ENCODE results near the gene SEZ6L2.
"Not testable (repeated sequence)": the region's sequence is repeated elsewhere in the genome, so short reads cannot be mapped to it uniquely, and the experiment has no call there.

SEZ6L2 gene

DNA sequence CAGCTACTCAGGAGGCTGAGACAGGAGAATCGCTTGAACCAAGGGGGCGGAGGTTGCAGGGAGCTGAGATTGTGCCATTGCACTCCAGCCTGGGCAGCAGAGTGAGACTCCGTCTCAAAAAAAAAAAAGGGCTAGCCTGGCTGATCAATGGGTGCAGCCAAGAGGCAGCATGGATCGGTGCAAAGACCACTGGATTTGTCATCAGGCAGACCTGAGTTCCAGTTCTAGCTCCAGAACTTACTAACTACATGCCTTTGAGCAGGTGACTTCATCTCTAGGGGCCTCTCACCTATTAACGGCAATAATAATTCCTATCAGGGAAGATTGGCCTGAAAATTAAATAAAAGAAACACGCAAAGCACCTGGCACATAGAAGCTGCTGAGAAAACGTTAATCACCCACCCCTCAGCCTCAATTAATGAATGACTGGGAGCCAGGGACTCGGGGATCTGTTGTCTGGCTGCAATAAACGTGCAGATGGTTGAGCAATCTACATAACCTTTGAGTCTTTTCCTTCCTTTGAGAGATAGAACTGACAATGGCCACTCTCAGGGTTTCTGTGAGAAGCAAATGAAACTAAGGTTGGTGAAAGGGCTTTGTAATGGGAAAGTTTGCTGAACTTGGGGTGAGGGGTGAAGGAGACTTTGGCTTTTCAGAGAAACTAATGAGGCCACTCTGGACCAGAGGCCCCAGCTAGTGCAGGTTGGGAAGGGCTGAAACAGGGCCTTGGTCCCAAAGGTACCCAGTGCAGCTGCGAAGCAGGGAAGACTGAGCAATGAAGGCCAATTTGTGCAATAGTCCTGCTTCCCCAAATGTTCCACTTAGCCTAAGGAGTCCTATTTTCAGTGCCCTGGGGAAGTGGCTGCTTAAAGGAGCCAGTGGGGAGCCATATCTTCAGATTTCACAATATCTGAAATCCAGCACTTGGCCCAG is 7.6 kb downstream of the SEZ6L2 start:
- DNase-seq (ENCODE audit: low spot score): no peak

GRCh38 chr16:29889372-29889771 is 10.0 kb downstream of the SEZ6L2 start:
- not testable (repeated sequence) for DNase-seq (ENCODE audit: low spot score)

DNA sequence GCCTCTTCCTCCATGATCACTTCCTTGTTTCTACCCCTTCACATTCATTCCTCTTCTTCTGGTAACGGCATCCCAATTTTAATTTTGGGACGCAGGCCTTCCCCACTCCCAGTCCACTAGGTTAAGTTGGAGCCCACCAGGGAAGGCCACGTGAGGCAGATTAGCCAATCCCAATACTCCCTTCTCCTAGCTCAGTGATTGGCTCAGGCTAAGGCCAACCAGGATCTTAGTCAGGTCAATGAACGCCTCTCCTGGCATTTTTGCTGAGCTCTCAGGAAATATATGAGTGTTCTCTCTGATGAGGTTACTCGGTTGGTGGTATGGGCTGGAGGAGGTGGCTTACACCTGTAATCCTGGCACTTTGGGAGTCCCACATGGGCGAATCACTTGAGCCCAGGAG is 15.4 kb downstream of the SEZ6L2 start:
- no peak for DNase-seq (ENCODE audit: low spot score)

- no peak for DNase-seq (ENCODE audit: low spot score)
Observed at GRCh38 chr16:29881050-29881449, 18.3 kb downstream of the SEZ6L2 start.

- no peak for DNase-seq (ENCODE audit: low spot score)
Observed at GRCh38 chr16:29878172-29878571, 21.2 kb downstream of the SEZ6L2 start.

DNA sequence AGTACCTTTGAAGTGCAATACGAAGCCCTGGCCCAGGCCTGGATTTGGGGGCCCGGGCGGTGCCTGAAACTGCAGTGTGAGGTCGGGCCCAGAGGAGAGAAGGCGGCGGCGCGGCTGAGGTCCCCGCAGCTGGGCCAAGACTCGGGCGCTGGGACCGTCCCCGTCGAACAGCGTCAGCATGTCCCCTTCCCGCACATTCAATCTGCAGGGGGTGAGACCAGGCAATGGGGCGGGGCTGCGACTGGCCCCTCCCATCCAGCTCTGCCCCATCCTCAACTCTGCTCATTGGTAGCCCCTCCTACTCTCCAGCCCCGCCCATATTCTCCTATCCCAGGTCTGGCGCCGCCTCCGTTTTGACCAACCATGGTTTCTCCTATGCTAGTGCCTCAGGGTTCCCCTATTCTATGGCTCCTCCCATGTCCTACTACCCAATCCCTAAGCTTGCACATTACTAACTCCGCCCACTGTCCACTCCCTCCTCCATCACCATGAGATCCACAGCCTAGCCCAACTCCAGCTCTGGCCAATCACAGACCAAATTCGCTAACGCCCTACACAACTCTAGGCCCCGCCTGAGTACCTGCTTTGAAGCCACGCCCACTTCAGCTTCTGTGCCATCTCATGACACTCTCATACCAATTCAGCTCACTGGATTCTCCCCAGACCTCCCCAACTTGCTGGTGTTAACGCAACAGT is 21.9 kb downstream of the SEZ6L2 start:
- DNase-seq (ENCODE audit: low spot score): peak; percentile 60

GRCh38 chr16:29876594-29877249 is 22.6 kb downstream of the SEZ6L2 start:
- no peak for DNase-seq (ENCODE audit: low spot score)

DNA sequence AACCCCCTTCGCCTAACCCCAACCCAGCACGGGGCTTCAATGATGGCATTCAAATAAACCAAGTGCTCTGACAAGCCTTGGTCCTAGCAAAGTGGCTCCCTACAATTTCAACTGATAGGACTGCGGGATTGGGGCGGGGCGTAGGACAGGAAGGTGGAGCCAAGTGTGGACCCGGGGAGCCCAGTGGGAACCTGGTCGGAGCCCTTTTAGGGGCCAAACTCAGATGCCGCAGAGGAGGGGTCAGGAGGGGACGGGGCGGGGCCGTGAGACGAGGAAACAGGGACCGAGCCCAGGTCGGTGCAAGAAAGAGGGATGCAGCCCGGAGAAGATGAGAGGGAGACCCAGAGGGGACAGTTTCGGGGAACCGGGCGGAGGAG is 23.1 kb downstream of the SEZ6L2 start:
- no peak for DNase-seq (ENCODE audit: low spot score)

DNA sequence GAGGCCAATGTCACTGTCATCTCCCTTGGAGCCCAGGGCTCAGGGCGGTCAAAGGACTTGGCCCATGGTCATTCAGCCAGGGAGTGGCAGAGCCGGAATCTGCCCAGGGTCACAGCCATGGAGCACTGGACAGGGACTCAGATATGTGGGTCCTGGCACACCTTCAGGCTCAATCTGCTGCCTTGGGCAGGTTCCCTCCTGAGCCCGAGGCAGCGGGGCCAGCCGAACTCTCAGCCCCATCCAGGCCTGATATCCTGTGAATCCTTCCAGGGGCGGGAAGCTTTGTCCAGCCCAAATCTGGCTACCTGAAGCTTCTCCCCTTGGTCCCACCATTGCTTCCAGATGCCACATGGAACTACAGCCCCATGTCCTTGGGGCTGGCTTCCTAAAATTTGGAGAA is 24.1 kb downstream of the SEZ6L2 start:
- no peak for DNase-seq (ENCODE audit: low spot score)

GRCh38 chr16:29873319-29873718 is 26.0 kb downstream of the SEZ6L2 start:
- no peak for DNase-seq (ENCODE audit: low spot score)

DNA sequence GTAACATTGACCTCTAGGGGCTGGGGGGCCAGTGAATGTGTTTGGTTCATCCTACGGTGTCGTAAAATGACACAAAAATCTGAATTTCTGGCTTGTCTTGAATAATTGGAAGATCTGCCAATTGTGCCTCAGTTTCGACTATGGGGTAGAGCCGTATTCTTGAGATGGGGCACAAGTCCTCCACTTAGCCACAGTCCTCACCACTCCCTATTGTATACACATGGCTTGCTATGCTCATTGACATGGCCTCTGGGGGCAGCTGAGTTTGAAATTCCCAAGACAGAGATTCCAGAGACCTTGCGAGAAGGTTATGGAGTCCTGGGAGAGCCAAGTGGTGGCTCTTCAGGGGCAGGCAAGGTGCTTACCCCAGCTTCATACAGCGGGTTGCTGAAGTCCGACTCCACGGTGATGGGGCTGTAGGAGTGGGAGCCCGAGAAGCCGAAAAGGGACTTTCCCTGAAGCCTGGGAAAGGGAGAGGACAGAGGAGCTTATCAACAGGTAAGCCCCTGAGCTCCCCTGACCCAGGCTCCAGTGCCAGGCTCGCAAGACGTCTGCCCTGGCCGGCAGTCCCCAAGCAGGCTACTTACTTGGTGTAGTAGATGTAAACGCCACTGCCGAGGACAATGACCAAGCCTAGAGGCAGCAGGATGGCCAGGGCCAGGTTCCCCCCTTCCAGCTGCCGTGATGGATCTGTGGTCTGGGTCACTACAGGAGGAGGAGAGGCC is 27.4 kb downstream of the SEZ6L2 start:
- no peak for DNase-seq (ENCODE audit: low spot score)

DNA sequence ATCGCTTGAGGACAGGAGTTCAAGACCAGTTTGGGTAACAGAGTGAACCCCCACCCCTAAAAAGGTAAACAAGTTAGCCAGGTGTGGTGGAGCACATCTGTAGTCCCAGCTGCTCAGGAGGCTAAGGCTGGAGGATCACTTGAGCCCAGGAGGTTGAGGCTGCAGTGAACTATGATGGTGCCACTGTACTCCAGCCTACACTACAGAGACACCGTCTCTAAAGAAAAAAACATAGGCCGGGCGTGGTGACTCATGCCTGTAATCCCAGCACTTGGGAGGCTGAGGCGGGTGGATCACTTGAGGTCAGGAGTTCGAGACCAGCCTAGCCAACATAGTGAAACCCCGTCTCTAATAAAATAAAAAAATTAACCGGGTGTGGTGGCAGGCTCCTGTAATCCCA is 30.3 kb downstream of the SEZ6L2 start:
- not testable (repeated sequence) for DNase-seq (ENCODE audit: low spot score)

- DNase-seq (ENCODE audit: low spot score): no peak
Observed at GRCh38 chr16:29868396-29869009, 30.8 kb downstream of the SEZ6L2 start.

DNA sequence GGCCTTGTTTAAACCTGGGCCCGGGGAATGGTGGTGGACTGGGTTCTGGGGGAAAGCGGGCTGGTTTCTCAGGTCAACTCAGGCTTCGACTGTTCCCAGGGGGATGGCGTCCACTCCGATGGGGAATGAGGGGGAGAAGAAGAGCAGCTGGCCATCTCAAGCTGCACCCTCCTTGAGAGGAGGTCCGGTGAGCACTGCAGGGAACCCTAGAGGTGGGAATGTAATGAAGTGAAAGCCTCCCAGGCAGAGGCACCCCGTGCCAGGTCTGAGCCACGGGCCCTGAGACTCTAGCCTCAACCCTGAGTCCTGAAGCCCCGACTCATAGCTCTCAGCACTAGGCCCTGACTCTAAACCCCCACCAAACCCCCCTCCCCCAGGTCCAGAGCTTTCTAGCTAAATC is 35.1 kb downstream of the SEZ6L2 start:
- DNase-seq (ENCODE audit: low spot score): no peak

- no peak for DNase-seq (ENCODE audit: low spot score)
Observed at GRCh38 chr16:29863669-29863984, 35.7 kb downstream of the SEZ6L2 start.

- DNase-seq (ENCODE audit: low spot score): peak; percentile 96
Observed at GRCh38 chr16:29862884-29863668, 36.3 kb downstream of the SEZ6L2 start, which contains the start of gene CDIPT. Gene CDIPT (minus strand): TSS chr16:29863226. CDS start chr16:29862857, 369 bp downstream.

DNA sequence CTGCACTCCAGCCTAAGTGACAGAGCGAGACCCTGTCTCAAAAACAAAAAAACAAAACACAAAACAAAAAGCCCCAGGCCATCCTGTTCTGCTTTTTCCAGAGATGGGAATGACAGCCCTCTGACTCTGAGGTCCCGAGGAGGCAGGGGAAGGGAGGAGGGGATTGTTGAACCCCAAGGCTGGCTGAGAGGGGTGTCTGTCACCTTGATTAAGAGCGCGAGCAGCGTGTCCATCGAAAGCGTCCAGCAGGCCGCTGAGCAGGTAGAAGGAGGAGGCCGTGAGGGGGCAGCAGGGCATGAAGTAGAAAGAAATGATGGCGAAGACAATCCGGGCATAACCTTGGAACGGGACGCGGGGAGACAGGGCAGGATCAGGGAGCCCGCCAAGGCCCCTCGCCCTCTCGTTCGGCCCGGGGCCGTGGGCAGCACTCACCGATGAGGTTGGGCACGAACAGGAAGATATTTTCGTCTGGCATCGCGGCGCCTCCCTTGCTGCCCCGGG is 36.9 kb downstream of the SEZ6L2 start:
- peak; percentile 43 for DNase-seq (ENCODE audit: low spot score)

GRCh38 chr16:29860218-29860617 is 39.1 kb downstream of the SEZ6L2 start:
- no peak for DNase-seq (ENCODE audit: low spot score)

- no peak for DNase-seq (ENCODE audit: low spot score)
Observed at GRCh38 chr16:29858974-29859373, 40.4 kb downstream of the SEZ6L2 start.

DNA sequence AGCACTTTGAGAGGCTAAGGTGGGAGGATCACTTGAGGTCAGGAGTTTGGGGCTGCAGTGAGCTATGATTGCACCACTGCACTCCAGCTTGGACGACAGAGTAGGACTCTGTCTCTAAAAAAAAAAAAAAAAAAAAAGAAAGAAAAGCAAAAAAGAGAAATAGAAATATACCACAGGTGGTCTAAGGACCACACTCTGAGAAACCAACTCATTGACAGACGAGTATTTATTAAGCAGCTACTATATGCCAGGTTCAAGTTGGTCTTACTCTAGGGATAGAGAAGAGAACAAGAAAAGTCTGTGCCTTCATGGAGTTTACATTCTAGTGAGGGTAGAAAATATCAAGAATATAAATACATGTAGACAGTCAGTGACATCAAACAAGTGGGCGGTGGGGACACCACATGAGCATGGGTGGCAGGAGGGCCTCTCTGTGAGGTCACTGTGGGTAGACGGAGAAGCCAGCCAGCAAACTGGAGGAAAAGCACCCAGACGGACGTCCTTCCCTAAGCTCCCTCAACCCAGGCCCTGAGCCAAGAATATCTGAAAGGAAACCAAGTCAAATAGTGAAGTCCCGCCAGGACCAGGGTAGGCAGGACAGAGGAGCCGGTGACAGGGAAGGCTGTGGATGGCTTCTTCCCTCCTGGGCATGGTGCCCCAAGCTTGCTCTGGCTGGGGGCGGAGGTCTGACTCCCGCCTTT is 41.1 kb downstream of the SEZ6L2 start:
- DNase-seq (ENCODE audit: low spot score): no peak

Data from kidney tubule cell (primary cell).